Measurements from ENCODE around the gene ATF1. TPM values are rescaled to one million over a fixed set of nuclear protein-coding genes. Genes with fewer than 3 reads are reported as not detected.

ATF1 gene
- polyA plus RNA-seq, 1 of the 3 experiments (the other 2 are of a cell fraction), result 34.2 TPM

- Histone ChIP-seq H3K9me3 (no peaks in the 10 kb centered on the region), H4K20me1 (ENCODE audit: insufficient read depth) (no peaks in the 10 kb centered on the region), H3K4me2 (no peak overlapping the region), H3K36me3 (replicated peaks in 1 of 2; ENCODE audit: control insufficient read depth in 1 of 2, insufficient read depth in 2 of 2, low read length in 1 of 2) (peaks cover 35 to 64% of the 10 kb centered on the region in 2 experiments), H3K4me3 (ENCODE audit: low read depth in 2 of 2, low read length in 1 of 2) (no peak overlapping the region), H2AFZ (ENCODE audit: low read depth) (no peak overlapping the region), H3K9ac (no peak overlapping the region), H3K9me2 (no peaks in the 10 kb centered on the region), H3F3A (replicated peaks; ENCODE audit: insufficient read depth) (no peaks in the 10 kb centered on the region), H3K4me1 (ENCODE audit: control insufficient read depth in 1 of 2, insufficient read depth in 2 of 2, low read depth in 1 of 2, low read length in 1 of 2) (no peaks in the 10 kb centered on the region), H3K27me3 (ENCODE audit: insufficient read depth) (no peaks in the 10 kb centered on the region), H3K27ac (ENCODE audit: low read depth in 2 of 2, low read length in 1 of 2) (no peak overlapping the region), H3K79me2 (ENCODE audit: insufficient read depth) (no peaks in the 10 kb centered on the region)
- 100% methylated on average over 2 of the region's 2 CpGs for WGBS (ENCODE audit: low lambda C conversion rate)
- TF ChIP-seq EP300 (IDR thresholded peaks at IDR 0.05; ENCODE audit: borderline replicate concordance in 1 of 2, low read depth in 1 of 2, low read length in 1 of 2) (no peak), RAD21 (IDR thresholded peaks at IDR 0.05; ENCODE audit: low read length) (no peak), SIN3A (IDR thresholded peaks at IDR 0.05; ENCODE audit: borderline replicate concordance, low read depth, low read length) (no peak), ELF1 (IDR thresholded peaks at IDR 0.05) (no peak), NRF1 (IDR thresholded peaks at IDR 0.05; ENCODE audit: low read depth, low read length) (no peak), FOXJ3 (CRISPR knock-in tag; IDR thresholded peaks at IDR 0.05) (no peak), GABPA (IDR thresholded peaks at IDR 0.05; ENCODE audit: low read depth) (no peak), RFX5 (IDR thresholded peaks at IDR 0.05; ENCODE audit: low read length) (no peak), JUND (IDR thresholded peaks at IDR 0.05) (no peak), TEAD4 (IDR thresholded peaks at IDR 0.05; ENCODE audit: borderline replicate concordance, insufficient read depth) (no peak), MXI1 (IDR thresholded peaks at IDR 0.05; ENCODE audit: low read depth, low read length) (no peak), TCF12 (IDR thresholded peaks at IDR 0.05) (no peak), RXRA (IDR thresholded peaks at IDR 0.05; ENCODE audit: borderline replicate concordance, low read depth) (no peak), SMC3 (IDR thresholded peaks at IDR 0.05; ENCODE audit: low read depth, low read length) (no peak)
- TF ChIP-seq, protein P1, sequence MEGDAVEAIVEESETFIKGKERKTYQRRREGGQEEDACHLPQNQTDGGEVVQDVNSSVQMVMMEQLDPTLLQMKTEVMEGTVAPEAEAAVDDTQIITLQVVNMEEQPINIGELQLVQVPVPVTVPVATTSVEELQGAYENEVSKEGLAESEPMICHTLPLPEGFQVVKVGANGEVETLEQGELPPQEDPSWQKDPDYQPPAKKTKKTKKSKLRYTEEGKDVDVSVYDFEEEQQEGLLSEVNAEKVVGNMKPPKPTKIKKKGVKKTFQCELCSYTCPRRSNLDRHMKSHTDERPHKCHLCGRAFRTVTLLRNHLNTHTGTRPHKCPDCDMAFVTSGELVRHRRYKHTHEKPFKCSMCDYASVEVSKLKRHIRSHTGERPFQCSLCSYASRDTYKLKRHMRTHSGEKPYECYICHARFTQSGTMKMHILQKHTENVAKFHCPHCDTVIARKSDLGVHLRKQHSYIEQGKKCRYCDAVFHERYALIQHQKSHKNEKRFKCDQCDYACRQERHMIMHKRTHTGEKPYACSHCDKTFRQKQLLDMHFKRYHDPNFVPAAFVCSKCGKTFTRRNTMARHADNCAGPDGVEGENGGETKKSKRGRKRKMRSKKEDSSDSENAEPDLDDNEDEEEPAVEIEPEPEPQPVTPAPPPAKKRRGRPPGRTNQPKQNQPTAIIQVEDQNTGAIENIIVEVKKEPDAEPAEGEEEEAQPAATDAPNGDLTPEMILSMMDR (IDR thresholded peaks at IDR 0.05), result no peak
- TF ChIP-seq, protein P2, sequence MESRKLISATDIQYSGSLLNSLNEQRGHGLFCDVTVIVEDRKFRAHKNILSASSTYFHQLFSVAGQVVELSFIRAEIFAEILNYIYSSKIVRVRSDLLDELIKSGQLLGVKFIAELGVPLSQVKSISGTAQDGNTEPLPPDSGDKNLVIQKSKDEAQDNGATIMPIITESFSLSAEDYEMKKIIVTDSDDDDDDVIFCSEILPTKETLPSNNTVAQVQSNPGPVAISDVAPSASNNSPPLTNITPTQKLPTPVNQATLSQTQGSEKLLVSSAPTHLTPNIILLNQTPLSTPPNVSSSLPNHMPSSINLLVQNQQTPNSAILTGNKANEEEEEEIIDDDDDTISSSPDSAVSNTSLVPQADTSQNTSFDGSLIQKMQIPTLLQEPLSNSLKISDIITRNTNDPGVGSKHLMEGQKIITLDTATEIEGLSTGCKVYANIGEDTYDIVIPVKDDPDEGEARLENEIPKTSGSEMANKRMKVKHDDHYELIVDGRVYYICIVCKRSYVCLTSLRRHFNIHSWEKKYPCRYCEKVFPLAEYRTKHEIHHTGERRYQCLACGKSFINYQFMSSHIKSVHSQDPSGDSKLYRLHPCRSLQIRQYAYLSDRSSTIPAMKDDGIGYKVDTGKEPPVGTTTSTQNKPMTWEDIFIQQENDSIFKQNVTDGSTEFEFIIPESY (IDR thresholded peaks at IDR 0.05; ENCODE audit: borderline replicate concordance, low read depth), result no peak
- POLR2A ChIA-PET, result interaction anchor here (0.6 kb wide), 1 partner anchor 627 kb away, joined by 3 read pairs; no protein-coding TSS in a partner anchor
- CTCF ChIA-PET, result interaction anchor here (1.2 kb wide), 1 partner anchor 15 kb away, joined by 4 read pairs; no protein-coding TSS in a partner anchor
- no peak for DNase-seq
These were observed 36.4 kb upstream of the ATF1 start for GRCh38 chr12:50727466-50727865.

DNA sequence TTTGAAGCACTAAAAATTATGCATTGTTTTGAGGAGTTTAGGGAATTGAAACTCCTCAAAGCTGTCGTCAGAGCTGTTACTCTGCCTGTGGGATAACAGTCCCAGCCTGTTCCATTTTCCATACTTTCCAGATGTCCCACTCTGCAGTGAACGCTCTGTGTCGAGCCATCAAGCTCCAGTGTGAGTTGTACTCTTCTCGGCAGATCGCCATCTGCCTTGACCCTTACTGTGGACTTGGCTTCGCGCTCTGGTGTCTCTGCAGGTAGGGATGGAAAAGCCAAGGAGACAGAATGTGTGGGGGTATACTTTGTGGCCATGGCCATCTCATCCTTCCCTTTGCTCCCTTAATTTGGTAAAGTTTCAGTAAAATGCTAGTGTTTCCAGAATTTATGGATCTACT lies 35.5 kb upstream of the ATF1 start:
- WGBS (ENCODE audit: low lambda C conversion rate), result 99% methylated on average over 7 of the region's 7 CpGs
- POLR2A ChIA-PET, result no interaction called here
- TF ChIP-seq YY1 (IDR thresholded peaks at IDR 0.05; ENCODE audit: low read depth), result no peak
- TF ChIP-seq RAD21 (IDR thresholded peaks at IDR 0.05; ENCODE audit: low read length), result no peak
- no peak for TF ChIP-seq FOXJ3 (CRISPR knock-in tag; IDR thresholded peaks at IDR 0.05)
- TF ChIP-seq MEF2A (IDR thresholded peaks at IDR 0.05; ENCODE audit: borderline replicate concordance, low read depth), result no peak
- no peak for TF ChIP-seq POLR2AphosphoS5 (IDR thresholded peaks at IDR 0.05; ENCODE audit: low read depth, low read length)
- no peak for TF ChIP-seq NRF1 (IDR thresholded peaks at IDR 0.05; ENCODE audit: low read depth, low read length)
- TF ChIP-seq, protein P1 (IDR thresholded peaks at IDR 0.05), result no peak
- TF ChIP-seq SMC3 (IDR thresholded peaks at IDR 0.05; ENCODE audit: low read depth, low read length), result no peak
- no peak for TF ChIP-seq GATA2 (CRISPR knock-in tag; IDR thresholded peaks at IDR 0.05)
- TF ChIP-seq ELF1 (IDR thresholded peaks at IDR 0.05), result no peak
- TF ChIP-seq, protein P3, sequence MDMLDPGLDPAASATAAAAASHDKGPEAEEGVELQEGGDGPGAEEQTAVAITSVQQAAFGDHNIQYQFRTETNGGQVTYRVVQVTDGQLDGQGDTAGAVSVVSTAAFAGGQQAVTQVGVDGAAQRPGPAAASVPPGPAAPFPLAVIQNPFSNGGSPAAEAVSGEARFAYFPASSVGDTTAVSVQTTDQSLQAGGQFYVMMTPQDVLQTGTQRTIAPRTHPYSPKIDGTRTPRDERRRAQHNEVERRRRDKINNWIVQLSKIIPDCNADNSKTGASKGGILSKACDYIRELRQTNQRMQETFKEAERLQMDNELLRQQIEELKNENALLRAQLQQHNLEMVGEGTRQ (IDR thresholded peaks at IDR 0.05; ENCODE audit: borderline replicate concordance, low read depth, low read length), result no peak
- no peak for TF ChIP-seq GABPA (IDR thresholded peaks at IDR 0.05; ENCODE audit: low read depth)
- TF ChIP-seq NFIC (IDR thresholded peaks at IDR 0.05; ENCODE audit: borderline replicate concordance), result no peak
- TF ChIP-seq JUND (IDR thresholded peaks at IDR 0.05), result no peak
- TF ChIP-seq RCOR1 (IDR thresholded peaks at IDR 0.05; ENCODE audit: low read length), result no peak

More for the DNA sequence above, 35.5 kb upstream of the ATF1 start:
- Histone ChIP-seq H3K9me3 (no peaks in the 10 kb centered on the region), H3K27me3 (ENCODE audit: insufficient read depth) (no peaks in the 10 kb centered on the region), H3K4me3 (ENCODE audit: low read depth in 2 of 2, low read length in 1 of 2) (no peak overlapping the region), H3K4me1 (ENCODE audit: control insufficient read depth in 1 of 2, insufficient read depth in 2 of 2, low read depth in 1 of 2, low read length in 1 of 2) (no peaks in the 10 kb centered on the region), H3K9ac (no peak overlapping the region), H3F3A (replicated peaks; ENCODE audit: insufficient read depth) (no peaks in the 10 kb centered on the region), H3K4me2 (no peak overlapping the region), H2AFZ (ENCODE audit: low read depth) (no peak overlapping the region), H4K20me1 (ENCODE audit: insufficient read depth) (no peaks in the 10 kb centered on the region), H3K9me2 (no peaks in the 10 kb centered on the region), H3K36me3 (replicated peaks in 1 of 2; ENCODE audit: control insufficient read depth in 1 of 2, insufficient read depth in 2 of 2, low read length in 1 of 2) (peaks cover 26 to 55% of the 10 kb centered on the region in 2 experiments), H3K79me2 (ENCODE audit: insufficient read depth) (no peaks in the 10 kb centered on the region), H3K27ac (ENCODE audit: low read depth in 2 of 2, low read length in 1 of 2) (no peak overlapping the region)
- DNase-seq, result no peak
- CTCF ChIA-PET, result interaction anchor here (1.4 kb wide), 1 partner anchor 224 kb away, joined by 5 read pairs; the partner anchor contains the start of gene DIP2B
